Breast epithelium (tissue), 4 donors: ENCODE results near the gene SERPINA12. TPM values are rescaled to one million over a fixed set of nuclear protein-coding genes. Genes with fewer than 3 reads are reported as not detected.

ENCODE experiments used
- DNase-seq, 2 donors: peaks; one replicate each; pipeline ENCODE4 v3.0.0-alpha.2; 2019; ENCODE audit warnings: low spot score in 2 of 2
- H3K27ac ChIP-seq, 2 donors: fragments of 200-600 bp; sonication (generic) in 1 of 2; one replicate each; pipeline ENCODE4 v1.5.1; 2016 to 2019; ENCODE audit warnings: mild to moderate bottlenecking in 1 of 2
- H3K27me3 ChIP-seq, 2 donors: fragments of 200-600 bp; sonication (generic) in 1 of 2; one replicate each; pipeline versions ENCODE4 v1.5.1 to v1.6.0; 2017 to 2019; ENCODE audit warnings: control low read depth in 1 of 2, mild to moderate bottlenecking in 1 of 2
- H3K36me3 ChIP-seq: fragments of 200-600 bp; one replicate; pipeline ENCODE4 v1.5.1; 2019
- H3K4me1 ChIP-seq, 2 donors: fragments of 200-600 bp; sonication (generic); one replicate each; pipeline ENCODE4 v1.5.1; 2016 to 2019; ENCODE audit warnings: control low read depth in 1 of 2
- H3K4me3 ChIP-seq, 3 donors: fragments of 200-600 bp; sonication (generic); 1 replicate in 2 of 3; 2 replicates in 1 of 3; pipeline ENCODE4 v1.5.1; 2016 to 2019; ENCODE audit warnings: mild to moderate bottlenecking in 3 of 3, moderate library complexity in 2 of 3
- H3K9me3 ChIP-seq, 2 donors: fragments of 200-600 bp; sonication (generic) in 1 of 2; one replicate each; pipeline ENCODE4 v1.5.1; 2016 to 2019; ENCODE audit warnings: control low read depth in 1 of 2
- CTCF ChIP-seq, 3 donors: fragments of 450-650 bp; IDR thresholded peaks; one replicate each; pipeline ENCODE4 v1.5.1; 2016 to 2017; ENCODE audit warnings: antibody characterized with exemption in 3 of 3, mild to moderate bottlenecking in 3 of 3, moderate library complexity in 3 of 3
- POLR2A ChIP-seq: fragments of 450-650 bp; IDR thresholded peaks from one replicate; pipeline ENCODE4 v1.6.1; 2016; ENCODE audit warnings: antibody characterized with exemption, mild to moderate bottlenecking, moderate library complexity
- POLR2AphosphoS5 ChIP-seq, 3 donors: sonication (generic); formaldehyde crosslinking; IDR thresholded peaks; one replicate each; pipeline ENCODE4 v1.6.1; 2017; ENCODE audit warnings: antibody characterized with exemption in 3 of 3
- intact Hi-C: fragments of 100-400 bp; cut with DNase I; formaldehyde crosslinking; loops from one replicate; pipeline ENCODE4 v1.15.1; 2023; ENCODE audit warnings: low total_unique reads
- total RNA-seq, 3 donors: library from RNA; depleted of rRNA; stranded (reverse); fragments of >200 nt; gene quantifications; one replicate each; pipeline ENCODE4 v1.1.0, GENCODE V29; 2016

Gene SERPINA12
- total RNA-seq, 3 donors from 2014 or later = not detected

GRCh38 chr14:94545131-94545841 lies 36.0 kb upstream of the SERPINA12 start:
- intact Hi-C loops = no loop called here

GRCh38 chr14:94544726-94545125 lies 35.5 kb upstream of the SERPINA12 start:
- H3K9me3 ChIP-seq = peaks cover 0 to 4% of the 10 kb centered on the region in 2 donors
- H3K4me1 ChIP-seq = no peaks in the 10 kb centered on the region
- H3K27ac ChIP-seq = no peak overlapping the region
- H3K4me3 ChIP-seq = no peak overlapping the region
- intact Hi-C loops = no loop called here
- no peaks in the 10 kb centered on the region for H3K36me3 ChIP-seq
- TF ChIP-seq CTCF (IDR thresholded peaks at IDR 0.05) (no peak), POLR2A (no peak), POLR2AphosphoS5 (IDR thresholded peaks at IDR 0.05) (no peak)
- H3K27me3 ChIP-seq = no peaks in the 10 kb centered on the region
- no peak for DNase-seq

More at GRCh38 chr14:94545131-94545841, 36.0 kb upstream of the SERPINA12 start:
- Histone ChIP-seq H3K4me3 (no peak overlapping the region), H3K9me3 (peaks cover 0 to 4% of the 10 kb centered on the region in 2 donors), H3K27ac (no peak overlapping the region), H3K27me3 (no peaks in the 10 kb centered on the region), H3K4me1 (no peaks in the 10 kb centered on the region), H3K36me3 (no peaks in the 10 kb centered on the region)
- TF ChIP-seq POLR2A = no peak
- DNase-seq = no peak

- Histone ChIP-seq H3K27me3 (no peaks in the 10 kb centered on the region), H3K27ac (no peak overlapping the region), H3K36me3 (no peaks in the 10 kb centered on the region), H3K4me3 (no peak overlapping the region), H3K9me3 (peaks cover 0 to 4% of the 10 kb centered on the region in 2 donors), H3K4me1 (no peaks in the 10 kb centered on the region)
- intact Hi-C loops = no loop called here
- TF ChIP-seq CTCF (IDR thresholded peaks at IDR 0.05) = peak in 1 of 3 donors; percentile 14
- TF ChIP-seq POLR2AphosphoS5 (IDR thresholded peaks at IDR 0.05) = no peak
- DNase-seq = no peak
These were observed 34.3 kb upstream of the SERPINA12 start for GRCh38 chr14:94543449-94544124.

- Histone ChIP-seq H3K9me3 (peaks cover 0 to 4% of the 10 kb centered on the region in 2 donors), H3K27ac (no peak overlapping the region), H3K4me1 (no peaks in the 10 kb centered on the region), H3K4me3 (no peak overlapping the region), H3K27me3 (no peaks in the 10 kb centered on the region), H3K36me3 (no peaks in the 10 kb centered on the region)
- TF ChIP-seq POLR2A = no peak
- TF ChIP-seq POLR2AphosphoS5 (IDR thresholded peaks at IDR 0.05) = no peak
- no peak for TF ChIP-seq CTCF (IDR thresholded peaks at IDR 0.05)
- no peak for DNase-seq
- intact Hi-C loops = no loop called here
These were observed 33.7 kb upstream of the SERPINA12 start for GRCh38 chr14:94542811-94543440.

GRCh38 chr14:94542111-94542810 lies 33.0 kb upstream of the SERPINA12 start:
- H3K9me3 ChIP-seq = peaks cover 0 to 4% of the 10 kb centered on the region in 2 donors
- intact Hi-C loops = no loop called here
- H3K4me3 ChIP-seq = no peak overlapping the region
- no peak for DNase-seq
- H3K27me3 ChIP-seq = no peaks in the 10 kb centered on the region
- H3K36me3 ChIP-seq = no peaks in the 10 kb centered on the region
- H3K4me1 ChIP-seq = no peaks in the 10 kb centered on the region
- no peak for TF ChIP-seq CTCF (IDR thresholded peaks at IDR 0.05)
- no peak for TF ChIP-seq POLR2A
- TF ChIP-seq POLR2AphosphoS5 (IDR thresholded peaks at IDR 0.05) = no peak
- H3K27ac ChIP-seq = no peak overlapping the region
